Measurements from ENCODE around the gene MFSD11. TPM values are rescaled to one million over a fixed set of nuclear protein-coding genes. Genes with fewer than 3 reads are reported as not detected.
A peak's percentile ranks its signal among the peaks of the same experiment; 100 is the strongest.

Gene MFSD11
- total RNA-seq (ENCODE audit: low replicate concordance), result 33.4 and 40.5 TPM in 2 replicates

DNA sequence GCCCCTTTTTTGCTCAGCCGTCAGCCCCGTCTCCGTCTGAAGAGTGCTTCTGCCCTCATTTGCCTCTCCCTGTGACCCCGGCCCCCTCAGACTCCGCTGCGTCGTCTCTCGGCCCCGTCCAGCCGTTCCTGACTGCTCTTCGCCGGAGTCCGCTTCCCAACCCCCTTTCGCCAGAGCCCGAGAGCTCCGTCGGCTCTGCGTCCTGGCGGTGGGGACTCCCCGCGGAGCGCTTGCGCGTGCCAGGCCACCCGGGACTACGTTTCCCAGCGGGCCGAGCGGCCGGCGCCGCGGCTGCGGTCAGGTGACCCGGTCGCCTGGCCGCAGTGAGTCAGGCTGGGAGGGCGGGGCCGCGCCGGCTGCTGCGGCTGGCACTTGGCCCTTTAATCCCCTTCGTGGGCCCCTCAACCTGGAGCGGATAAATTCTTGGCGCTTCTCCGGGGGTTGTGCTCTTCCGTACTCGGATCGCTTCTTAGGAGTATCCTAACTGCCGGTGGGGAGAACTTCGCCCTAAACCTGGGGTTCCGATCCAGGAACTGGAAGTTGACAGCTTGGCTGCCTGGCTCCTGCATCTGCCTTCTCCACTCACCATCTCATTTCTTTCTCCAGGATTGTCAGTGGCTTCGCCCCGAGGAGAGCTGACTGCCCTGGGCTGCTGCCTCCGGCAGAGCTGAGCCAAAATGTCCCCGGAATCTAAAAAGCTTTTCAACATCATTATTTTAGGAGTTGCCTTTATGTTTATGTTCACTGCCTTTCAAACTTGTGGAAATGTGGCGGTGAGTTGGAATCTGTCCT is at the start of gene MFSD11:
MFSD11 (plus strand) TSS at position 444 of the 792 bp plus-strand sequence; CDS start at position 678, 234 bp downstream.
- TF ChIP-seq, protein P1, sequence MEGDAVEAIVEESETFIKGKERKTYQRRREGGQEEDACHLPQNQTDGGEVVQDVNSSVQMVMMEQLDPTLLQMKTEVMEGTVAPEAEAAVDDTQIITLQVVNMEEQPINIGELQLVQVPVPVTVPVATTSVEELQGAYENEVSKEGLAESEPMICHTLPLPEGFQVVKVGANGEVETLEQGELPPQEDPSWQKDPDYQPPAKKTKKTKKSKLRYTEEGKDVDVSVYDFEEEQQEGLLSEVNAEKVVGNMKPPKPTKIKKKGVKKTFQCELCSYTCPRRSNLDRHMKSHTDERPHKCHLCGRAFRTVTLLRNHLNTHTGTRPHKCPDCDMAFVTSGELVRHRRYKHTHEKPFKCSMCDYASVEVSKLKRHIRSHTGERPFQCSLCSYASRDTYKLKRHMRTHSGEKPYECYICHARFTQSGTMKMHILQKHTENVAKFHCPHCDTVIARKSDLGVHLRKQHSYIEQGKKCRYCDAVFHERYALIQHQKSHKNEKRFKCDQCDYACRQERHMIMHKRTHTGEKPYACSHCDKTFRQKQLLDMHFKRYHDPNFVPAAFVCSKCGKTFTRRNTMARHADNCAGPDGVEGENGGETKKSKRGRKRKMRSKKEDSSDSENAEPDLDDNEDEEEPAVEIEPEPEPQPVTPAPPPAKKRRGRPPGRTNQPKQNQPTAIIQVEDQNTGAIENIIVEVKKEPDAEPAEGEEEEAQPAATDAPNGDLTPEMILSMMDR (IDR thresholded peaks at IDR 0.05; ENCODE audit: insufficient read depth, low read length), result no peak
- H3K4me3 ChIP-seq (ENCODE audit: low read depth, low read length), result peak within 1 kb of the TSS; percentile 95
- DNase-seq (ENCODE audit: low read depth), result peak; percentile 93

DNA sequence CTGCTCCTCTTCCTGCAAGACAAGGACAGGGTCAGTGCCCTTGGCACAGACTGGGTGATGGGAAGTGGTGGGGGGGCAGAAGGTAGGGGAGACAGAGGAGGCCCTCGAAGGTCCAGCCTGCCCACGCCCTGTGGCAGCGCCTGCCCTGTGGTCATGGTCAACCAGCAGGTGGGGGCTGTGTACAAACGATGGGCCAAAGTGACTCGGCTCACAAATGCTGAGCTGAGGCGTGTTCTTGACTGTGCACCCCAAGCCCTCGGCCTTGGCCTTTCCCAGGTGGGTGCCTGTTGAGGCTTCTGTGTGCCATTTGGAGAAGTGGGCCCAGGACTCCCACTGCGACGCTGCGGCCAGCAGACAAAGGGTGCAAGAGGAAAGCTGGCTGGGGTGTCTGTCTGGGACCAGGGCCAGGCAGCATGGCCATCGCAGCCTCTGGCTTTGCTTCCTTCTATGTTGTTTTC is 49.7 kb upstream of the MFSD11 start:
- no peak for DNase-seq (ENCODE audit: low read depth)
- TF ChIP-seq, protein P1 (IDR thresholded peaks at IDR 0.05; ENCODE audit: insufficient read depth, low read length), result no peak
- H3K4me3 ChIP-seq (ENCODE audit: low read depth, low read length), result no peak overlapping the region

DNA sequence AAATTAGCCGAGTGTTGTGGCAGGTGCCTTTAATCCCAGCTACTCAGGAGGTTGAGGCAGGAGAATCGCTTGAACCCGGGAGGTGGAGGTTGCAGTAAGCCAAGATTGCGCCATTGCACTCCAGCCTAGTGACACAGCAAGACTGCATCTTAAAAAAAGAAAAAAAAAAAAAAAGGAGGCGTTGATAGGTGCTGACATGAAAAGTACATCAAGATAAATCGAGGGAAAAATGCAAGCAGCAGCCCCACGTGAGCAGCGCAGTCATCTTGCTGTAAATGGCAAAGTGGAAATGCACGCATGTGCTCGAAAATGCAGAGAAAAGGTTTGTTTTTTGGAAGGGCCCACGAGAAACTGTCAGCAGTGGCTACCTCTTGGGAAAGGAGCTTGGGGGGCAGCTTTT is 48.1 kb upstream of the MFSD11 start:
- no peak for DNase-seq (ENCODE audit: low read depth)
- TF ChIP-seq, protein P1 (IDR thresholded peaks at IDR 0.05; ENCODE audit: insufficient read depth, low read length), result no peak
- H3K4me3 ChIP-seq (ENCODE audit: low read depth, low read length), result no peak overlapping the region

DNA sequence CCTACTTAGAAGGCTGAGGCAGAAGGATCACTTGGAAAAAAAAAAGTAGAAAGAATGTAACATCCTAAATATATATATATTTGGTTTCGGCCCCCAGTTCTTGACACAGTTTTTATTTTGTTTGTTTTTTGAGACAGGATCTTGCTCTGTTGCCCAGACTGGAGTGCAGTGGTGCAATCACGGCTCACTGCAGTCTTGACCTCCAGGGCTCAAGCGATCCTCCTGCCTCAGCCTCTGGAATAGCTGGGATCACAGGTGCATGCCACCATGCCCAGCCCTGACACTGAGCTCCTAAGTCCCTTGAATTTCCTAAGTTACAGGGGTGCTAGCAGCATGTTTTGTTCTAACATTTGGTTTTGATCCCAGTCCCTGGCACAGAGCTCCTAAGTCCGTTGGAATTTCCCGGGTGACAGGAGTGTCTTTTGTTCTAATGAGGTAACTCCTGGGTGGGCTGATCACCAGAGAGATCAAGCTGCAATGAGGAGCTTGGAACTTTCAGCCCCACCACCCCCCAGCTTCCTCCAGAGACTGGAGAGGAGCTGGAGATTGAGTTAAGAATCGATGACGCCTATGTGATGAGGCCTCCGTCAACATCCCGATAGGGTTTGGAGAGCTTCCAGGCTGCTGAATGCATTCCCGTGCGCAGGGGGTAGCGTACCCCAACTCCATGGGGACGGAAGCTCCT is 47.2 kb upstream of the MFSD11 start:
- no peak for DNase-seq (ENCODE audit: low read depth)
- TF ChIP-seq, protein P1 (IDR thresholded peaks at IDR 0.05; ENCODE audit: insufficient read depth, low read length), result no peak
- H3K4me3 ChIP-seq (ENCODE audit: low read depth, low read length), result no peak overlapping the region

DNA sequence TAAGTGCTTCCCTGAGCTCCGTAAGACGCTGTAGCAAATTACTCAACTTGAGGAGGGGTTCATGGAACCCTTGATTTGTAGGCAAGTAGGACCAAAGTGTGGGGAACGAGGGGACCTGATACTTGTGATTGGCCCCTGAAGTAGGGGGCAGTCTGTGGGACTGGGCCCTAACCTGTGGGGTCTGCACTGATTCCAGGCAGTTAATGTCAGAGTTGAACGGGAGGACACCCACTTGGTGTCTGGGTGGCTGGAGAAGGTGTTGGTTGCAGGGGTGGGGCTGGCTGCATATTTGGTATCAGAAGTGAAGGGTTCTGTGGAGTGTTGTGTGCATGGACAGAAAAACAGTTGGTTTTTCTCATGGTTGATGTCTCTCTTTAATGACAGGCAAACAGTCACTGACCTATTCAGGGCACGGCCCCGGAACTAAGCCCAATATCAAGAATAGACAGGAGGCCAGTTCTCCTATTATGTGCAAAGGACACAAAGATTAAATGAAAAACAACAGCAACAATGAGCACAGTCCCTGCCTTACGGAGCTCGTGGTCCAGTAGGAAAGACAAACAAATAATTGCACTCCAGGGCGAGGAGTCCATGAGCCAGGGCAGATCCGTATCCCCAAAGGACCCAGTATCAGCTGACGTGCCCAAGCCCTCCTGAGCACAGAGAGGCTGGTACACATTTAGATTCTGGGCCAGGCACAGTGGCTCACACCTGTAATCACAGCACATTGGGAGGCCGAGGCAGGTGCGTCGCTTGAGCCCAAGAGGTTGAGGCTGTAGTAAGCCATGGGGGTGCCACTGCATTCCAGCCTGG is 46.3 kb upstream of the MFSD11 start:
- H3K4me3 ChIP-seq (ENCODE audit: low read depth, low read length), result no peak overlapping the region
- no peak for DNase-seq (ENCODE audit: low read depth)
- TF ChIP-seq, protein P1 (IDR thresholded peaks at IDR 0.05; ENCODE audit: insufficient read depth, low read length), result no peak

DNA sequence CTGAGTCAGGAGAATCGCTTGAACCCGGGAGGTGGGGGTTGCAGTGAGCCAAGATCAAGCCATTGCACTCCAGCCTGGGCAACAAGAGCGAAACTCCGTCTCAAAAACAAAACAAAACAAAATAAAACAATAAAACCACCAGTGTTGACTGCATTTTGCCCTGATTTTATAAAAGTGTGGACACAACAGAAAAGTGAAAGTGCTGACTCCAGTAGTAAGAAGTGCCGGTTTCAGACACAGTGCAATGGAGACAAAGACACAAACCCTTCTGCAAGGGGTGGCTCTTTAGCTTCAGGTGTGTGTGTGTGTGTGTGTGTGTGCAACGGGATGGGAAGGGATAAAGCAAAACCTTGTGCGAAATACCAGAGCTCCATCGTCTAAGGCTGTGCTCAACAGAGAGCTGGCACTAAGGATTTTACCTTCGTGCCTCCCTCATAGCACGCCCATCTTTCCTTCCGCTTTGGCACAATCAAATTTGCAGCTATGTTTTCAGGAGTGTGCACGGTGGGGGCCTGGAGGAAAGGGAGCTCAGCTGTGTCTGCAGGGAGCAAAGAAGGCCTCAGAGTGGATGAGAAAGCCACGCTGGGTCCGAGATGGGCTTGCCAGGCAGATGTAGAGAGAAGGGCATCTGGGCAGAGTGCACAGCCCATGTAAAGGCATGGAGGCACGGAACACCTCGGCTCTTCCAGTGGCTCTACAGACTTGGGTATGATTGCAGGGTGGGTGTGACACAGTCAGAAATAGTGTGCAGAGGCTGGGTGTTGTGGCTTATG is 42.7 kb upstream of the MFSD11 start:
- peak; percentile 40 for DNase-seq (ENCODE audit: low read depth)
- TF ChIP-seq, protein P1 (IDR thresholded peaks at IDR 0.05; ENCODE audit: insufficient read depth, low read length), result no peak
- H3K4me3 ChIP-seq (ENCODE audit: low read depth, low read length), result no peak overlapping the region
